Measurements from ENCODE around the gene EXOC3L1. TPM values are rescaled to one million over a fixed set of nuclear protein-coding genes. Genes with fewer than 3 reads are reported as not detected.

Gene EXOC3L1
- total RNA-seq, 1 experiment from 2014 or later: not detected

- intact Hi-C loops (cut with micrococcal nuclease): no loop called here
- POLR2A ChIA-PET (ENCODE audit: unreplicated experiment): no interaction called here
Observed at GRCh38 chr16:67206129-67206837, 16.3 kb upstream of the EXOC3L1 start.

GRCh38 chr16:67204076-67204475, 14.1 kb upstream of the EXOC3L1 start:
- no peaks in the 10 kb centered on the region for H4K20me1 ChIP-seq (ENCODE audit: low read length)
- POLR2A ChIA-PET (ENCODE audit: unreplicated experiment): no interaction called here
- H3K79me2 ChIP-seq (ENCODE audit: low read length): no peaks in the 10 kb centered on the region
- H3K4me1 ChIP-seq (ENCODE audit: insufficient read depth, low read length): peaks cover 28% of the 10 kb centered on the region
- no peak overlapping the region for H3K27ac ChIP-seq (ENCODE audit: low read length)
- CTCF ChIA-PET: no interaction called here
- H3K9me3 ChIP-seq (ENCODE audit: low read length): no peaks in the 10 kb centered on the region
- intact Hi-C loops (cut with micrococcal nuclease): no loop called here
- no peak overlapping the region for H3K9ac ChIP-seq (ENCODE audit: low read length)
- H3F3A ChIP-seq (ENCODE audit: low read length, unreplicated experiment): no peaks in the 10 kb centered on the region
- no peaks in the 10 kb centered on the region for H3K27me3 ChIP-seq (ENCODE audit: low read length)
- H3K9me2 ChIP-seq (replicated peaks; ENCODE audit: low read length): no peaks in the 10 kb centered on the region
- no peak overlapping the region for H3K4me2 ChIP-seq (ENCODE audit: low read length)
- ATAC-seq (no peak), DNase-seq (no peak)
- no peak overlapping the region for H2AFZ ChIP-seq (ENCODE audit: low read length)
- BruUV-seq (replicated peaks): no TSS peak
- no peak for TF ChIP-seq EZH2phosphoT487 (IDR thresholded peaks at IDR 0.05; ENCODE audit: borderline replicate concordance, low read length)
- no peak for TF ChIP-seq CTCF (conservative IDR thresholded peaks at IDR 0.05; ENCODE audit: low read depth, low read length)
- no peak for TF ChIP-seq EZH2 (IDR thresholded peaks at IDR 0.05; ENCODE audit: low read length, unreplicated experiment)
- no peaks in the 10 kb centered on the region for H3K36me3 ChIP-seq (ENCODE audit: low read depth, low read length)
- H3K4me3 ChIP-seq (ENCODE audit: low read length): no peak overlapping the region

More at GRCh38 chr16:67206129-67206837, 16.3 kb upstream of the EXOC3L1 start:
- Histone ChIP-seq H3K9me2 (replicated peaks; ENCODE audit: low read length) (no peaks in the 10 kb centered on the region), H2AFZ (ENCODE audit: low read length) (no peak overlapping the region), H3K36me3 (ENCODE audit: low read depth, low read length) (no peaks in the 10 kb centered on the region), H3K4me1 (ENCODE audit: insufficient read depth, low read length) (peaks cover 28% of the 10 kb centered on the region), H3K9ac (ENCODE audit: low read length) (no peak overlapping the region), H4K20me1 (ENCODE audit: low read length) (no peaks in the 10 kb centered on the region), H3F3A (ENCODE audit: low read length, unreplicated experiment) (no peaks in the 10 kb centered on the region), H3K4me3 (ENCODE audit: low read length) (no peak overlapping the region), H3K4me2 (ENCODE audit: low read length) (no peak overlapping the region), H3K79me2 (ENCODE audit: low read length) (no peaks in the 10 kb centered on the region), H3K9me3 (ENCODE audit: low read length) (no peaks in the 10 kb centered on the region), H3K27ac (ENCODE audit: low read length) (no peak overlapping the region; the same call in none of the 2 replicates), H3K27me3 (ENCODE audit: low read length) (no peaks in the 10 kb centered on the region)
- BruUV-seq (replicated peaks): no TSS peak
- no peak for DNase-seq
- TF ChIP-seq CTCF (conservative IDR thresholded peaks at IDR 0.05; ENCODE audit: low read depth, low read length) (no peak), EZH2 (IDR thresholded peaks at IDR 0.05; ENCODE audit: low read length, unreplicated experiment) (no peak), EZH2phosphoT487 (IDR thresholded peaks at IDR 0.05; ENCODE audit: borderline replicate concordance, low read length) (no peak)
- no peak for ATAC-seq
- CTCF ChIA-PET: no interaction called here

GRCh38 chr16:67202956-67203493, 13.1 kb upstream of the EXOC3L1 start:
- Histone ChIP-seq H3K9ac (ENCODE audit: low read length) (no peak overlapping the region), H3K79me2 (ENCODE audit: low read length) (no peaks in the 10 kb centered on the region), H3K36me3 (ENCODE audit: low read depth, low read length) (no peaks in the 10 kb centered on the region), H3K4me3 (ENCODE audit: low read length) (no peak overlapping the region), H3K4me1 (ENCODE audit: insufficient read depth, low read length) (peaks cover 21% of the 10 kb centered on the region), H3F3A (ENCODE audit: low read length, unreplicated experiment) (no peaks in the 10 kb centered on the region), H3K27me3 (ENCODE audit: low read length) (no peaks in the 10 kb centered on the region), H3K9me3 (ENCODE audit: low read length) (no peaks in the 10 kb centered on the region), H3K4me2 (ENCODE audit: low read length) (no peak overlapping the region), H2AFZ (ENCODE audit: low read length) (no peak overlapping the region), H4K20me1 (ENCODE audit: low read length) (no peaks in the 10 kb centered on the region), H3K27ac (ENCODE audit: low read length) (no peak overlapping the region), H3K9me2 (replicated peaks; ENCODE audit: low read length) (no peaks in the 10 kb centered on the region)
- no TSS peak for BruUV-seq (replicated peaks)
- ATAC-seq (no peak), DNase-seq (no peak)
- ChIA-PET CTCF (no interaction called here), POLR2A (ENCODE audit: unreplicated experiment) (no interaction called here)
- TF ChIP-seq EZH2 (IDR thresholded peaks at IDR 0.05; ENCODE audit: low read length, unreplicated experiment): no peak
- TF ChIP-seq CTCF (conservative IDR thresholded peaks at IDR 0.05; ENCODE audit: low read depth, low read length): no peak
- no peak for TF ChIP-seq EZH2phosphoT487 (IDR thresholded peaks at IDR 0.05; ENCODE audit: borderline replicate concordance, low read length)
- intact Hi-C loops (cut with micrococcal nuclease): no loop called here
